Measurements from ENCODE around the gene HGD.

The HGD gene

GRCh38 chr3:120705884-120706582, 24.0 kb upstream of the HGD start:
- no peak for TF ChIP-seq CTCF (IDR thresholded peaks at IDR 0.05)

- TF ChIP-seq CTCF (IDR thresholded peaks at IDR 0.05): no peak
Measured at GRCh38 chr3:120699333-120699732, 17.3 kb upstream of the HGD start.

- no peak for TF ChIP-seq CTCF (IDR thresholded peaks at IDR 0.05)
Measured at GRCh38 chr3:120693439-120694171, 11.6 kb upstream of the HGD start.

DNA sequence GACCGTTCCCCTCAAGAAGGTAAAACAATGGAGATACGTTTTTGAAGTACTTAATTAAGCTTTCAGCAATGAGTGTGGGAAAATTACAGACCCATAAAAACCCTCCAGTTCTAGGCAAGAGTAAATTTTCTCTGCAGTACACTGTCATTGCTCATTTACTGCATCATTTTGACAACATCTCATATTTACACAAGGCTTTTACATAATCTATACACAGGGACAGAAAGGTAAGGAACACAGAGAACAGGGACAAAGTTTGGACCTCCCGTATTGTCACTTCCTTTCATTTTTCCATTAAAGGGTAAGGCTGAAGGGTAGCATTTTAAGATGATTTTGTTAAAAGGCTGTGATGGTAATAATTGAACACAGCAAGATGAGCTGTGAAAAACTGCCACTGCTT, 7.4 kb upstream of the HGD start:
- TF ChIP-seq CTCF (IDR thresholded peaks at IDR 0.05): no peak

DNA sequence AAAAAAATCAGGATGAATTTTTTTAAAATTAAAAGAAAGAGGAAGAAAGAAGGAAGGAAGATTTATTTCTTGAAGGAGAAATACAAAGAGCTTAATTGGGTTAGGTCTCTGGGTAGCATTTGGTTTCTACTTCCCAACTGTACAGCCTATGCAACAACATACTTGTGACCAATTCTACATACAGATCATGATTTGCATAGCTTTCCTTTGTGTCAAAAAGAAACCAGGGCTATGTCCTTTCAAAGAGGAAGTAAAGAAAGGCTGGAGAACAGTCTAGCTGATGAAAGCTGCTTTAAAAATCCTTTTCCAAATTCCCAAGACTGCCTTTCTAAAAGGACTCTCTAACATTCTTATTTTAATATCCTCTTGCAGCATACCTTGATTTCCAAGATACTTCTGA, 6.1 kb upstream of the HGD start:
- TF ChIP-seq CTCF (IDR thresholded peaks at IDR 0.05): no peak

GRCh38 chr3:120685411-120685810, 3.4 kb upstream of the HGD start:
- TF ChIP-seq CTCF (IDR thresholded peaks at IDR 0.05): no peak

GRCh38 chr3:120684896-120685295, 2.9 kb upstream of the HGD start:
- no peak for TF ChIP-seq CTCF (IDR thresholded peaks at IDR 0.05)

Measured in LNCAP (cell line).